Neural cell (in vitro differentiated cells): ENCODE results near the gene IL4I1. TPM values are rescaled to one million over a fixed set of nuclear protein-coding genes. Genes with fewer than 3 reads are reported as not detected.

Experiments used
- H2AFZ ChIP-seq: fragments of 200-600, 300-800 bp; sonication (generic), shearing (Covaris generic); 2 replicates; pipeline ENCODE4 v1.6.0; 2014; ENCODE audit warnings: low read depth, mild to moderate bottlenecking, antibody characterized with exemption, low read length, moderate library complexity
- H3F3A ChIP-seq: fragments of 200-600 bp; shearing (Covaris generic); 2 replicates; pipeline ENCODE4 v1.6.1; 2016; ENCODE audit warnings: mild to moderate bottlenecking, moderate library complexity, mixed read lengths, antibody characterized with exemption, low read length; ENCODE audit not compliant: insufficient read depth, poor library complexity, severe bottlenecking
- H3K27ac ChIP-seq: fragments of 200-600, 300-800 bp; sonication (generic), shearing (Covaris generic); 2 replicates; pipeline ENCODE4 v1.5.1; 2014; ENCODE audit warnings: mild to moderate bottlenecking, low read length, moderate library complexity
- H3K27me3 ChIP-seq: fragments of 300-800, 200-600 bp; sonication (generic), shearing (Covaris generic); 2 replicates; pipeline ENCODE4 v1.6.0; 2014; ENCODE audit warnings: mild to moderate bottlenecking, low read depth, low read length, moderate library complexity; ENCODE audit not compliant: insufficient read depth
- H3K36me3 ChIP-seq: fragments of 300-800, 200-600 bp; sonication (generic), shearing (Covaris generic); 2 replicates; pipeline ENCODE4 v1.5.1; 2014; ENCODE audit warnings: mild to moderate bottlenecking, antibody characterized with exemption, low read length, moderate library complexity; ENCODE audit not compliant: insufficient read depth
- H3K4me2 ChIP-seq: fragments of 300-800, 200-600 bp; sonication (generic), shearing (Covaris generic); 2 replicates; pipeline ENCODE4 v1.6.0; 2014; ENCODE audit warnings: mild to moderate bottlenecking, low read length
- H3K4me3 ChIP-seq: fragments of 300-800, 200-600 bp; sonication (generic), shearing (Covaris generic); 2 replicates; pipeline ENCODE4 v1.5.1; 2014; ENCODE audit warnings: mild to moderate bottlenecking, low read length, moderate library complexity
- H3K79me2 ChIP-seq: fragments of 200-600 bp; shearing (Covaris generic); replicated peaks from 2 replicates; pipeline ENCODE4 v1.6.0; 2014; ENCODE audit warnings: mild to moderate bottlenecking, low read length, moderate library complexity; ENCODE audit not compliant: insufficient read depth
- H3K9ac ChIP-seq: fragments of 300-800, 200-600 bp; sonication (generic), shearing (Covaris generic); 2 replicates; pipeline ENCODE4 v1.6.1; 2016; ENCODE audit warnings: mild to moderate bottlenecking, low read length, mixed read lengths
- H3K9me2 ChIP-seq: fragments of 200-600 bp; shearing (Covaris generic); 2 replicates; pipeline ENCODE4 v1.6.1; 2016; ENCODE audit warnings: mild to moderate bottlenecking, low read length, mixed read lengths; ENCODE audit not compliant: insufficient read depth
- H3K9me3 ChIP-seq: fragments of 200-600, 300-800 bp; sonication (generic), shearing (Covaris generic); 2 replicates; pipeline ENCODE4 v1.6.1; 2016; ENCODE audit warnings: mild to moderate bottlenecking, mixed run types, low read length, moderate library complexity, mixed read lengths
- H4K20me1 ChIP-seq: fragments of 200-600 bp; shearing (Covaris generic); 2 replicates; pipeline ENCODE4 v1.6.1; 2016; ENCODE audit warnings: mild to moderate bottlenecking, mixed run types; ENCODE audit not compliant: insufficient read depth
- EP300 ChIP-seq: fragments of 450-650 bp; conservative IDR thresholded peaks from 2 replicates; pipeline ENCODE4 v1.6.1; 2014; ENCODE audit warnings: antibody characterized with exemption, mild to moderate bottlenecking, moderate library complexity; ENCODE audit not compliant: poor library complexity, severe bottlenecking
- EZH2 ChIP-seq: fragments of 200-600, 300-800 bp; shearing (Covaris generic), sonication (generic); IDR thresholded peaks from 2 replicates; pipeline ENCODE4 v1.6.1; 2014; ENCODE audit warnings: antibody characterized with exemption, low read length, borderline replicate concordance, mild to moderate bottlenecking; ENCODE audit not compliant: insufficient read depth, poor library complexity, severe bottlenecking
- MXI1 ChIP-seq: fragments of 450-650 bp; conservative IDR thresholded peaks from 2 replicates; pipeline ENCODE4 v1.6.1; 2014; ENCODE audit warnings: antibody characterized with exemption, mild to moderate bottlenecking; ENCODE audit not compliant: poor library complexity, severe bottlenecking
- POLR2AphosphoS5 ChIP-seq: IDR thresholded peaks from 2 replicates; pipeline ENCODE4 v1.6.1; 2012
- RAD21 ChIP-seq: fragments of 450-650 bp; conservative IDR thresholded peaks from 2 replicates; pipeline ENCODE4 v1.6.1; 2014; ENCODE audit warnings: antibody characterized with exemption, mild to moderate bottlenecking, moderate library complexity
- SMC3 ChIP-seq: fragments of 450-650 bp; conservative IDR thresholded peaks from 2 replicates; pipeline ENCODE4 v1.6.1; 2014; ENCODE audit warnings: antibody characterized with exemption, mild to moderate bottlenecking, moderate library complexity; ENCODE audit not compliant: poor library complexity
- TAF1 ChIP-seq: IDR thresholded peaks from 2 replicates; pipeline ENCODE4 v1.6.1; 2012; ENCODE audit warnings: low read depth
- polyA plus RNA-seq: library from polyadenylated mRNA; depleted of rRNA; stranded (reverse); fragments of >200 nt; gene quantifications from 2 replicates; pipeline ENCODE4 v1.2.3, GENCODE V29; 2014
- TF ChIP-seq, protein P1 (sequence below): IDR thresholded peaks from 2 replicates; pipeline ENCODE4 v1.6.1; 2012; ENCODE audit warnings: borderline replicate concordance
- TF ChIP-seq, protein P2 (sequence below): fragments of 450-650 bp; IDR thresholded peaks from 2 replicates; pipeline ENCODE4 v1.5.1; 2014; ENCODE audit warnings: antibody characterized with exemption, mild to moderate bottlenecking, moderate library complexity; ENCODE audit not compliant: poor library complexity, severe bottlenecking

IL4I1 gene
- polyA plus RNA-seq, 1 donor from 2014 or later = not detected

DNA sequence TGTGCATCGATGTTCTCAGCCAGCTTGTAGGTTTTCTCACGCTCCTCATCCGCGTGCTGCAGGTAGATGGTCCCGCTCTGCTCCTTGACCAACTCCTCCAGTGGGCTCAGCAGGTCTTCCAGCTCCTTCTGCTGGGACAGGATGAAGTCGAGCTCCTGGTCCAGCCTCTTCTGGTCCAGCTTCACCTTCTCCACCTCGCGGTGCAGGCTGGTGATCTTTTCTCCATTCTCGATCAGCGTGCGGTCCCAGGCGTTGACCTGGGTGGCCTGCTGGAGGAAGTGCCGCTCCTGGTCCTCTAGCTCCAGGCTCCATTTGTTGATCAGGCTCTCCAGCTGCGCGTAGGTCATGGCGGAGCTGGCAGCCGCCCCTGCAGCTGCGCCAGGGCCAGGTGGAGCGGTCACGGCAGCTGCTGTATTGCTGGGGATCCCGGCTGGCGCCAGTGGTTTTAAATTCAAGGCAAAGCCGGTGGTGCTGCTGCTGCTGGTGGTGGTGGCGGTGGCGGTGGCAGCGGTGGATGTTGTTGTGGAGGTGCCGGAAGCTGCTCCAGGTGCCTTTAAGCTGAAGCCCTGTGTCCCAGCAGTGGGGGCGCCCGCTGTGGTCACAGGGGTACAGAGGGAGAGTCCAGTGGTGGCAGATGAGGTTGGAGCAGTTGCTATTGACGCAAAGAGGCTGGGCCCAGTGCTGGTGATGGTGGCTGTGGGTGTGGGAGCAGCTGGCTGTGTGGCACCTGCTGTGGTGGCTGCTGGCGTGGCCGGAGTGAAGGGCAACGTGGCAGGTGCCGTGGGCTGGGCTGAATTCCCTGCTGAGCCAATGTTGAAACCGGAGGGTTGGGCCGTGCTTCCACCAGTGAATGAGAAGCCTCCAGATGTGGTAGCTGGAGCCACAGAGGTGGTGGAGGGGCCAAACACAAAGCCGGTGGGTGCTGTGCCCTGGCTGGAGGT is 12.1 kb upstream of the IL4I1 start:
- Histone ChIP-seq H3K4me3 (no peak overlapping the region), H3K27ac (no peak overlapping the region)

GRCh38 chr19:49907745-49908446 is 11.2 kb upstream of the IL4I1 start:
- Histone ChIP-seq H3K4me3 (no peak overlapping the region), H3K27ac (no peak overlapping the region), H3K36me3 (no peaks in the 10 kb centered on the region), H2AFZ (no peak overlapping the region), H3K9me3 (no peaks in the 10 kb centered on the region), H3K27me3 (no peaks in the 10 kb centered on the region), H3K9ac (no peak overlapping the region), H3F3A (no peaks in the 10 kb centered on the region), H3K9me2 (no peaks in the 10 kb centered on the region), H3K79me2 (no peaks in the 10 kb centered on the region), H4K20me1 (no peaks in the 10 kb centered on the region), H3K4me2 (no peak overlapping the region)
- no peak for TF ChIP-seq EP300
- TF ChIP-seq, protein P1, sequence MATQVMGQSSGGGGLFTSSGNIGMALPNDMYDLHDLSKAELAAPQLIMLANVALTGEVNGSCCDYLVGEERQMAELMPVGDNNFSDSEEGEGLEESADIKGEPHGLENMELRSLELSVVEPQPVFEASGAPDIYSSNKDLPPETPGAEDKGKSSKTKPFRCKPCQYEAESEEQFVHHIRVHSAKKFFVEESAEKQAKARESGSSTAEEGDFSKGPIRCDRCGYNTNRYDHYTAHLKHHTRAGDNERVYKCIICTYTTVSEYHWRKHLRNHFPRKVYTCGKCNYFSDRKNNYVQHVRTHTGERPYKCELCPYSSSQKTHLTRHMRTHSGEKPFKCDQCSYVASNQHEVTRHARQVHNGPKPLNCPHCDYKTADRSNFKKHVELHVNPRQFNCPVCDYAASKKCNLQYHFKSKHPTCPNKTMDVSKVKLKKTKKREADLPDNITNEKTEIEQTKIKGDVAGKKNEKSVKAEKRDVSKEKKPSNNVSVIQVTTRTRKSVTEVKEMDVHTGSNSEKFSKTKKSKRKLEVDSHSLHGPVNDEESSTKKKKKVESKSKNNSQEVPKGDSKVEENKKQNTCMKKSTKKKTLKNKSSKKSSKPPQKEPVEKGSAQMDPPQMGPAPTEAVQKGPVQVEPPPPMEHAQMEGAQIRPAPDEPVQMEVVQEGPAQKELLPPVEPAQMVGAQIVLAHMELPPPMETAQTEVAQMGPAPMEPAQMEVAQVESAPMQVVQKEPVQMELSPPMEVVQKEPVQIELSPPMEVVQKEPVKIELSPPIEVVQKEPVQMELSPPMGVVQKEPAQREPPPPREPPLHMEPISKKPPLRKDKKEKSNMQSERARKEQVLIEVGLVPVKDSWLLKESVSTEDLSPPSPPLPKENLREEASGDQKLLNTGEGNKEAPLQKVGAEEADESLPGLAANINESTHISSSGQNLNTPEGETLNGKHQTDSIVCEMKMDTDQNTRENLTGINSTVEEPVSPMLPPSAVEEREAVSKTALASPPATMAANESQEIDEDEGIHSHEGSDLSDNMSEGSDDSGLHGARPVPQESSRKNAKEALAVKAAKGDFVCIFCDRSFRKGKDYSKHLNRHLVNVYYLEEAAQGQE = no peak
- no peak for TF ChIP-seq RAD21
- TF ChIP-seq, protein P2, sequence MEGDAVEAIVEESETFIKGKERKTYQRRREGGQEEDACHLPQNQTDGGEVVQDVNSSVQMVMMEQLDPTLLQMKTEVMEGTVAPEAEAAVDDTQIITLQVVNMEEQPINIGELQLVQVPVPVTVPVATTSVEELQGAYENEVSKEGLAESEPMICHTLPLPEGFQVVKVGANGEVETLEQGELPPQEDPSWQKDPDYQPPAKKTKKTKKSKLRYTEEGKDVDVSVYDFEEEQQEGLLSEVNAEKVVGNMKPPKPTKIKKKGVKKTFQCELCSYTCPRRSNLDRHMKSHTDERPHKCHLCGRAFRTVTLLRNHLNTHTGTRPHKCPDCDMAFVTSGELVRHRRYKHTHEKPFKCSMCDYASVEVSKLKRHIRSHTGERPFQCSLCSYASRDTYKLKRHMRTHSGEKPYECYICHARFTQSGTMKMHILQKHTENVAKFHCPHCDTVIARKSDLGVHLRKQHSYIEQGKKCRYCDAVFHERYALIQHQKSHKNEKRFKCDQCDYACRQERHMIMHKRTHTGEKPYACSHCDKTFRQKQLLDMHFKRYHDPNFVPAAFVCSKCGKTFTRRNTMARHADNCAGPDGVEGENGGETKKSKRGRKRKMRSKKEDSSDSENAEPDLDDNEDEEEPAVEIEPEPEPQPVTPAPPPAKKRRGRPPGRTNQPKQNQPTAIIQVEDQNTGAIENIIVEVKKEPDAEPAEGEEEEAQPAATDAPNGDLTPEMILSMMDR = no peak
- no peak for TF ChIP-seq TAF1
- no peak for TF ChIP-seq EZH2
- no peak for TF ChIP-seq MXI1

More for the DNA sequence above, 12.1 kb upstream of the IL4I1 start:
- no peak overlapping the region for H3K9ac ChIP-seq
- no peak overlapping the region for H2AFZ ChIP-seq
- no peaks in the 10 kb centered on the region for H3K9me2 ChIP-seq
- no peaks in the 10 kb centered on the region for H3K9me3 ChIP-seq
- H3F3A ChIP-seq = no peaks in the 10 kb centered on the region
- H3K79me2 ChIP-seq = no peaks in the 10 kb centered on the region
- no peaks in the 10 kb centered on the region for H3K36me3 ChIP-seq
- H4K20me1 ChIP-seq = no peaks in the 10 kb centered on the region
- no peaks in the 10 kb centered on the region for H3K27me3 ChIP-seq
- H3K4me2 ChIP-seq = no peak overlapping the region
- TF ChIP-seq EZH2 (no peak), EP300 (no peak), RAD21 (no peak), POLR2AphosphoS5 (no peak), TAF1 (no peak), SMC3 (no peak), MXI1 (no peak)
- TF ChIP-seq, protein P2 = no peak
- TF ChIP-seq, protein P1 = no peak
